Adipose tissue (tissue), 3 donors: ENCODE measurements around the gene UBE2D1. TPM values are rescaled to one million over a fixed set of nuclear protein-coding genes. Genes with fewer than 3 reads are reported as not detected.

Source experiments
- H3K27ac ChIP-seq: one replicate; pipeline ENCODE4 v1.5.1; 2013; ENCODE audit warnings: low read depth, low read length
- WGBS, 3 donors: extraction: QIAGEN DNeasy Blood & Tissue Kit; methylation state at CpG; one replicate each; pipeline ENCODE4 v1.1.7; 2013; 5-methylcytosine and 5-hydroxymethylcytosine counted together
- polyA plus RNA-seq, 3 donors: library from polyadenylated mRNA; stranded (reverse); fragments of 200-250 nt; gene quantifications; one replicate each; pipeline ENCODE4 v1.2.3, GENCODE V29; 2013
- donor health status: healthy with polysubstance abuse.
- donor health status: Bipolar disorder and iron deficiency.
- donor health status: healthy.

The UBE2D1 gene
- polyA plus RNA-seq, 3 donors, result 3.1 to 13.7 (median 9.9) TPM

GRCh38 chr10:58362027-58362789, 27.4 kb downstream of the UBE2D1 start:
- WGBS, 3 donors, result 61 to 84% (median 84%) methylated on average over 1 of the region's 1 CpG

GRCh38 chr10:58367069-58367468, 32.3 kb downstream of the UBE2D1 start:
- no peak overlapping the region for H3K27ac ChIP-seq

More at GRCh38 chr10:58362027-58362789, 27.4 kb downstream of the UBE2D1 start:
- no peak overlapping the region for H3K27ac ChIP-seq

GRCh38 chr10:58371473-58371872, 36.7 kb downstream of the UBE2D1 start:
- no peak overlapping the region for H3K27ac ChIP-seq

More at GRCh38 chr10:58367069-58367468, 32.3 kb downstream of the UBE2D1 start:
- 58 to 85% (median 72%) methylated on average over 3 of the region's 3 CpGs for WGBS, 3 donors

- WGBS, 3 donors, result 70 to 83% (median 78%) methylated on average over 4 of the region's 4 CpGs
- no peak overlapping the region for H3K27ac ChIP-seq
Measured at GRCh38 chr10:58372607-58373441, 38.0 kb downstream of the UBE2D1 start.

- 88 to 90% (median 89%) methylated on average over 3 of the region's 3 CpGs for WGBS, 3 donors
- no peak overlapping the region for H3K27ac ChIP-seq
Measured at GRCh38 chr10:58373442-58373827, 38.6 kb downstream of the UBE2D1 start.

- H3K27ac ChIP-seq, result no peak overlapping the region
- WGBS, 3 donors, result 77 to 85% (median 83%) methylated on average over 2 of the region's 2 CpGs
Measured at GRCh38 chr10:58382489-58382995, 47.7 kb downstream of the UBE2D1 start.

GRCh38 chr10:58384095-58384494, 49.3 kb downstream of the UBE2D1 start:
- no peak overlapping the region for H3K27ac ChIP-seq
- WGBS, 3 donors, result 37 to 50% (median 38%) methylated on average over 3 of the region's 3 CpGs

GRCh38 chr10:58384544-58384998, 49.8 kb downstream of the UBE2D1 start:
- peak overlapping the region; percentile 51 for H3K27ac ChIP-seq
- 0 to 1% (median 0%) methylated on average over 12 of the region's 12 CpGs for WGBS, 3 donors

- peak within 1 kb of the TSS; percentile 53 for H3K27ac ChIP-seq
- WGBS, 3 donors, result 0% methylated on average over 64 to 65 of the region's 65 CpGs
Measured at GRCh38 chr10:58384999-58385783, 50.4 kb downstream of the UBE2D1 start, which contains the start of gene TFAM. Gene TFAM, plus strand, starts transcription at chr10:58385410. Its CDS starts 138 bp downstream, at chr10:58385548.

- WGBS, 3 donors, result 1% methylated on average over 14 to 15 of the region's 15 CpGs
- H3K27ac ChIP-seq, result peak overlapping the region; percentile 53
Measured at GRCh38 chr10:58385784-58386112, 50.9 kb downstream of the UBE2D1 start.

GRCh38 chr10:58389024-58389423, 54.2 kb downstream of the UBE2D1 start:
- 93 to 96% (median 94%) methylated on average over 3 of the region's 3 CpGs for WGBS, 3 donors
- H3K27ac ChIP-seq, result no peak overlapping the region

- no peak overlapping the region for H3K27ac ChIP-seq
- 81 to 88% (median 83%) methylated on average over 2 of the region's 2 CpGs for WGBS, 3 donors
Measured at GRCh38 chr10:58393317-58393716, 58.5 kb downstream of the UBE2D1 start.

- H3K27ac ChIP-seq, result no peak overlapping the region
Measured at GRCh38 chr10:58394471-58394870, 59.7 kb downstream of the UBE2D1 start.

GRCh38 chr10:58396057-58396456, 61.3 kb downstream of the UBE2D1 start:
- no peak overlapping the region for H3K27ac ChIP-seq

GRCh38 chr10:58397830-58398229, 63.0 kb downstream of the UBE2D1 start:
- WGBS, 3 donors, result 96 to 97% (median 96%) methylated on average over 3 of the region's 3 CpGs

GRCh38 chr10:58399410-58399809, 64.6 kb downstream of the UBE2D1 start:
- 88 to 94% (median 89%) methylated on average over 4 of the region's 4 CpGs for WGBS, 3 donors
- no peak overlapping the region for H3K27ac ChIP-seq

More at GRCh38 chr10:58397830-58398229, 63.0 kb downstream of the UBE2D1 start:
- H3K27ac ChIP-seq, result no peak overlapping the region

- no peak overlapping the region for H3K27ac ChIP-seq
- WGBS, 3 donors, result 77 to 85% (median 78%) methylated on average over 1 of the region's 1 CpG
Measured at GRCh38 chr10:58400609-58401008, 65.8 kb downstream of the UBE2D1 start.

- WGBS, 3 donors, result 81 to 97% (median 85%) methylated on average over 2 of the region's 2 CpGs
- H3K27ac ChIP-seq, result no peak overlapping the region
Measured at GRCh38 chr10:58404001-58404400, 69.2 kb downstream of the UBE2D1 start.
